ENCODE results near the gene TPM4.
"Not testable (repeated sequence)": the region's sequence is repeated elsewhere in the genome, so short reads cannot be mapped to it uniquely, and the experiment has no call there.

TPM4 gene

GRCh38 chr19:16076154-16076957 is at the start of gene TPM4:
TSS of gene TPM4 (plus strand) at chr19:16076495. CDS start at chr19:16076566, 71 bp downstream.
- peak; percentile 90 for DNase-seq (ENCODE audit: extremely low spot score)
- CTCF ChIA-PET = interaction anchor here (0.8 to 8.3 kb wide), 7 partner anchors 10 to 111 kb away, joined by 3 to 69 read pairs (median 4); no protein-coding TSS in a partner anchor
- TF ChIP-seq CTCF (IDR thresholded peaks at IDR 0.05; ENCODE audit: control extremely low read depth, extremely low read depth, low read depth, missing control alignments) = no peak
- POLR2A ChIA-PET = interaction anchor here (0.9 to 1.1 kb wide), 3 partner anchors 8 to 42 kb away, joined by 3 to 5 read pairs (median 4); no protein-coding TSS in a partner anchor

GRCh38 chr19:16026756-16027155 is 49.5 kb upstream of the TPM4 start:
- POLR2A ChIA-PET = no interaction called here
- DNase-seq (ENCODE audit: extremely low spot score) = no peak
- CTCF ChIA-PET = interaction anchor here (1.0 to 1.9 kb wide), 2 partner anchors 15 to 17 kb away, joined by 4 read pairs; no protein-coding TSS in a partner anchor
- no peak for TF ChIP-seq CTCF (IDR thresholded peaks at IDR 0.05; ENCODE audit: control extremely low read depth, extremely low read depth, low read depth, missing control alignments)

- DNase-seq (ENCODE audit: extremely low spot score) = no peak
- ChIA-PET CTCF (interaction anchor here (1.0 kb wide), 1 partner anchor 15 kb away, joined by 4 read pairs; no protein-coding TSS in a partner anchor), POLR2A (no interaction called here)
- no peak for TF ChIP-seq CTCF (IDR thresholded peaks at IDR 0.05; ENCODE audit: control extremely low read depth, extremely low read depth, low read depth, missing control alignments)
These were observed 48.8 kb upstream of the TPM4 start for GRCh38 chr19:16027528-16027927.

GRCh38 chr19:16030155-16030554 is 46.1 kb upstream of the TPM4 start:
- CTCF ChIA-PET; DNase-seq (ENCODE audit: extremely low spot score); POLR2A ChIA-PET: not testable (repeated sequence)

GRCh38 chr19:16030964-16031871 is 45.1 kb upstream of the TPM4 start:
- CTCF ChIA-PET = interaction anchor here (2.0 to 2.9 kb wide), 2 partner anchors 9 to 32 kb away, joined by 5 to 7 read pairs; no protein-coding TSS in a partner anchor
- POLR2A ChIA-PET = no interaction called here
- no peak for TF ChIP-seq CTCF (IDR thresholded peaks at IDR 0.05; ENCODE audit: control extremely low read depth, extremely low read depth, low read depth, missing control alignments)
- DNase-seq (ENCODE audit: extremely low spot score) = no peak

GRCh38 chr19:16031872-16032200 is 44.5 kb upstream of the TPM4 start:
- POLR2A ChIA-PET = no interaction called here
- no peak for DNase-seq (ENCODE audit: extremely low spot score)

More at GRCh38 chr19:16031872-16032200, 44.5 kb upstream of the TPM4 start:
- CTCF ChIA-PET = interaction anchor here (2.0 to 2.9 kb wide), 2 partner anchors 8 to 32 kb away, joined by 5 to 7 read pairs; no protein-coding TSS in a partner anchor
- TF ChIP-seq CTCF (IDR thresholded peaks at IDR 0.05; ENCODE audit: control extremely low read depth, extremely low read depth, low read depth, missing control alignments) = no peak
